Measurements from ENCODE around the gene PRDM10.

The PRDM10 gene

DNA sequence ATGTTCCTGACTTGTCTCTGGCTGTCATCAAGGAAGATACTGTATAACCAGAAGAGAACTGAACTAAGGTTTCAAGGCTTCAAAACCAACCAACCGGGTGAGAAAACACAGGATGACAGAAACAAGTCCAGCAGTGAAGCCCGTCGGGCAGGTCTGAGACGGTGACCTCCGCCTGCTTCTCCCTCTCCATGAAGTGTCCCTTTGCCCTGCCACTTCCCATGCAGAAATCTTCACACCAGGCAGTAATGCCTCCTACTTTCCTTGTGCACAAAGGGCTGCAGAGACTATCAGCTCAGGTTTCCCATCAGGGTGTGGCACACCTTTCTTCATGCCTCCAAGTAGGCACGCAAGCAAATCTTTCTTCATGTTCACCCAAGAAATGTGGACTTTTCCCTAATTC lies 24.2 kb downstream of the PRDM10 start:
- no peak overlapping the region for H2AFZ ChIP-seq (ENCODE audit: low read depth, low read length)
- DNase-seq (no peak), ATAC-seq (ENCODE audit: insufficient read depth, low read depth) (no peak)
- H3K4me3 ChIP-seq (ENCODE audit: low read depth in 1 of 2, low read length in 2 of 2), result no peak overlapping the region
- no peaks in the 10 kb centered on the region for H3K79me2 ChIP-seq (ENCODE audit: insufficient read depth, low read length)
- no peaks in the 10 kb centered on the region for H3K36me3 ChIP-seq (ENCODE audit: insufficient read depth, low read length)
- H3K4me2 ChIP-seq (ENCODE audit: insufficient read depth, low read length), result no peak overlapping the region
- no peak overlapping the region for H3K27ac ChIP-seq (ENCODE audit: low read length)
- H3K9me3 ChIP-seq (ENCODE audit: insufficient read depth, low read length, severe bottlenecking), result no peaks in the 10 kb centered on the region
- H3K9ac ChIP-seq (ENCODE audit: low read depth, low read length), result no peak overlapping the region
- no peaks in the 10 kb centered on the region for H3K4me1 ChIP-seq (ENCODE audit: insufficient read depth, low read length)
- H4K20me1 ChIP-seq (ENCODE audit: insufficient read depth, low read length), result peaks cover 6% of the 10 kb centered on the region
- no peak for TF ChIP-seq EZH2 (IDR thresholded peaks at IDR 0.05; ENCODE audit: borderline replicate concordance, low read depth, low read length, severe bottlenecking)
- no peaks in the 10 kb centered on the region for H3K27me3 ChIP-seq (ENCODE audit: insufficient read depth, low read length, poor library complexity)

DNA sequence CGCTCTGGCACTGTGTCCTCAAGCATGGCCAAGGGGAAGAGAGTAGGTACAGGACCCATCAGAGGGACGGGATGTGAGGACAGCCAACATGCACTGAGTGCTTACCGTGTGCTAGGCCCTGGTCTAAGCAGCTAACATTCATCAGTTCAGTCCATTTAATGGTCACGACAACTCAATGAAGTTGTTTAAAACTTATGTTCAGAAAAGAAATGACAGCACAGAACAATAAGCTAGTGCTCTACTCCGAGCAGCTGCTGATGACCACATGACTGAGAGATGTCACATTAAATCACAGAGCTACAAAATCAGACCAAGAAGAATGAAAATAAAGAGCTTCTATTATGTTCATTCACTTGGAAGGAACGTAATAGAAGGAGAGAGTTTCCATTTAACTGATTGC lies 26.3 kb downstream of the PRDM10 start:
- TF ChIP-seq, protein P1, sequence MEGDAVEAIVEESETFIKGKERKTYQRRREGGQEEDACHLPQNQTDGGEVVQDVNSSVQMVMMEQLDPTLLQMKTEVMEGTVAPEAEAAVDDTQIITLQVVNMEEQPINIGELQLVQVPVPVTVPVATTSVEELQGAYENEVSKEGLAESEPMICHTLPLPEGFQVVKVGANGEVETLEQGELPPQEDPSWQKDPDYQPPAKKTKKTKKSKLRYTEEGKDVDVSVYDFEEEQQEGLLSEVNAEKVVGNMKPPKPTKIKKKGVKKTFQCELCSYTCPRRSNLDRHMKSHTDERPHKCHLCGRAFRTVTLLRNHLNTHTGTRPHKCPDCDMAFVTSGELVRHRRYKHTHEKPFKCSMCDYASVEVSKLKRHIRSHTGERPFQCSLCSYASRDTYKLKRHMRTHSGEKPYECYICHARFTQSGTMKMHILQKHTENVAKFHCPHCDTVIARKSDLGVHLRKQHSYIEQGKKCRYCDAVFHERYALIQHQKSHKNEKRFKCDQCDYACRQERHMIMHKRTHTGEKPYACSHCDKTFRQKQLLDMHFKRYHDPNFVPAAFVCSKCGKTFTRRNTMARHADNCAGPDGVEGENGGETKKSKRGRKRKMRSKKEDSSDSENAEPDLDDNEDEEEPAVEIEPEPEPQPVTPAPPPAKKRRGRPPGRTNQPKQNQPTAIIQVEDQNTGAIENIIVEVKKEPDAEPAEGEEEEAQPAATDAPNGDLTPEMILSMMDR (IDR thresholded peaks at IDR 0.05; ENCODE audit: borderline replicate concordance, extremely low read depth, low read length, poor library complexity, severe bottlenecking), result no peak
- TF ChIP-seq EZH2 (IDR thresholded peaks at IDR 0.05; ENCODE audit: borderline replicate concordance, low read depth, low read length, severe bottlenecking), result no peak
- H3K27ac ChIP-seq (ENCODE audit: low read length), result no peak overlapping the region
- H3K36me3 ChIP-seq (ENCODE audit: insufficient read depth, low read length), result no peaks in the 10 kb centered on the region
- H3K9ac ChIP-seq (ENCODE audit: low read depth, low read length), result no peak overlapping the region
- H3K79me2 ChIP-seq (ENCODE audit: insufficient read depth, low read length), result no peaks in the 10 kb centered on the region
- H4K20me1 ChIP-seq (ENCODE audit: insufficient read depth, low read length), result peaks cover 6% of the 10 kb centered on the region
- H3K4me3 ChIP-seq (ENCODE audit: low read depth in 1 of 2, low read length in 2 of 2), result no peak overlapping the region
- H3K9me3 ChIP-seq (ENCODE audit: insufficient read depth, low read length, severe bottlenecking), result no peaks in the 10 kb centered on the region
- DNase-seq, result no peak
- H3K4me2 ChIP-seq (ENCODE audit: insufficient read depth, low read length), result no peak overlapping the region
- ATAC-seq (ENCODE audit: insufficient read depth, low read depth), result no peak
- no peaks in the 10 kb centered on the region for H3K27me3 ChIP-seq (ENCODE audit: insufficient read depth, low read length, poor library complexity)
- H2AFZ ChIP-seq (ENCODE audit: low read depth, low read length), result no peak overlapping the region
- no peaks in the 10 kb centered on the region for H3K4me1 ChIP-seq (ENCODE audit: insufficient read depth, low read length)

DNA sequence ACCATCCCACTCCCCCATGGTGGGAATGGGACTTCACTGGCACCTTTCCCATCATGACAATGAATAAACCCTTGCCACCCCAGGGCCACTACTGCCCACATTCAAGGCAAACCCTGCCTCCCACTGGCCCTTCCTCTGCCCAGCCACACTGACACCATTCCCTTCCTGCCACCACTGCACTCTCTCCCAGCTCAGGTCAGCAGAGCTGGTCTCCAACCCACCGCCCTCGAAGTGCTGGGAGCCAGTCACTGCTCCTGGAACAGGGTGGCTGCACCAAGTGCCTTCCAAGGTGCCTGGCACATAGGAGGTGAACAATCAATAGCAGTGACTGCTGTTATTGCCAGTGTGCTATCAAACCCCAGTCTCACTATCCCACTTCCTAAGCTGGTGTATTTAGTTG lies 27.1 kb downstream of the PRDM10 start:
- Histone ChIP-seq H3K79me2 (ENCODE audit: insufficient read depth, low read length) (no peaks in the 10 kb centered on the region), H3K36me3 (ENCODE audit: insufficient read depth, low read length) (no peaks in the 10 kb centered on the region), H3K4me2 (ENCODE audit: insufficient read depth, low read length) (no peak overlapping the region), H2AFZ (ENCODE audit: low read depth, low read length) (no peak overlapping the region), H3K9me3 (ENCODE audit: insufficient read depth, low read length, severe bottlenecking) (no peaks in the 10 kb centered on the region), H3K27ac (ENCODE audit: low read length) (no peak overlapping the region), H3K4me1 (ENCODE audit: insufficient read depth, low read length) (no peaks in the 10 kb centered on the region), H3K9ac (ENCODE audit: low read depth, low read length) (no peak overlapping the region), H4K20me1 (ENCODE audit: insufficient read depth, low read length) (peaks cover 6% of the 10 kb centered on the region), H3K27me3 (ENCODE audit: insufficient read depth, low read length, poor library complexity) (no peaks in the 10 kb centered on the region), H3K4me3 (ENCODE audit: low read depth in 1 of 2, low read length in 2 of 2) (no peak overlapping the region)
- no peak for TF ChIP-seq EZH2 (IDR thresholded peaks at IDR 0.05; ENCODE audit: borderline replicate concordance, low read depth, low read length, severe bottlenecking)
- TF ChIP-seq, protein P1 (IDR thresholded peaks at IDR 0.05; ENCODE audit: borderline replicate concordance, extremely low read depth, low read length, poor library complexity, severe bottlenecking), result no peak
- DNase-seq (no peak), ATAC-seq (ENCODE audit: insufficient read depth, low read depth) (no peak)

DNA sequence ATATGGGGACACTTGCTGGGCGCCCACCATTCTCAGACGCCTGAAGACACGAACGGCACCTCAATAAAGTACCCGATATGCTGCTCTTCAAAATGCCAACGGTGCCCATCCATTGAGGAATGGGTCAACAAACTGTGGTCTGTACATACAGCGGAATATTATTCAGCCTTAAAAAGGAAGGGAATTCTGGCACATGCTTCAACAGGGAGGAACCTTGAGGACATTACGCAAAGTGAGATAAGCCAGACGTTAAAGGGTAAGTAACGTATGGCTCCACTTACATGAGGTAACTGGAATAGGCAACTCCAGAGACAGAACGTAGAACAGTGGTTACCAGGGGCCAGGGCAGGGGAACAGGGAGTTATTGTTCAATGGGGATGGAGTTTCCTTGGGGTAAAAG lies 28.0 kb downstream of the PRDM10 start:
- Histone ChIP-seq H3K4me1 (ENCODE audit: insufficient read depth, low read length) (no peaks in the 10 kb centered on the region), H3K4me3 (ENCODE audit: low read depth in 1 of 2, low read length in 2 of 2) (no peak overlapping the region), H3K4me2 (ENCODE audit: insufficient read depth, low read length) (no peak overlapping the region), H2AFZ (ENCODE audit: low read depth, low read length) (no peak overlapping the region), H3K9ac (ENCODE audit: low read depth, low read length) (no peak overlapping the region), H3K79me2 (ENCODE audit: insufficient read depth, low read length) (no peaks in the 10 kb centered on the region), H3K27ac (ENCODE audit: low read length) (no peak overlapping the region), H3K27me3 (ENCODE audit: insufficient read depth, low read length, poor library complexity) (no peaks in the 10 kb centered on the region), H3K36me3 (ENCODE audit: insufficient read depth, low read length) (no peaks in the 10 kb centered on the region), H3K9me3 (ENCODE audit: insufficient read depth, low read length, severe bottlenecking) (no peaks in the 10 kb centered on the region), H4K20me1 (ENCODE audit: insufficient read depth, low read length) (peaks cover 3% of the 10 kb centered on the region)
- no peak for DNase-seq
- no peak for ATAC-seq (ENCODE audit: insufficient read depth, low read depth)
- no peak for TF ChIP-seq EZH2 (IDR thresholded peaks at IDR 0.05; ENCODE audit: borderline replicate concordance, low read depth, low read length, severe bottlenecking)
- TF ChIP-seq, protein P1 (IDR thresholded peaks at IDR 0.05; ENCODE audit: borderline replicate concordance, extremely low read depth, low read length, poor library complexity, severe bottlenecking), result no peak
